Measurements from ENCODE around the gene ST6GALNAC4. TPM values are rescaled to one million over a fixed set of nuclear protein-coding genes. Genes with fewer than 3 reads are reported as not detected.

The ST6GALNAC4 gene
- total and polyA plus RNA-seq, 9 of the 15 experiments (the other 6 are each of a cell fraction or from before 2014, with no cell fraction given) = 2.6 to 43.1 (median 15.4) TPM

GRCh38 chr9:127869310-127870152, 47.3 kb downstream of the ST6GALNAC4 start (continued):
- TF ChIP-seq RERE (CRISPR knock-in tag; IDR thresholded peaks at IDR 0.05; ENCODE audit: borderline replicate concordance) (no peak), ZNF143 (CRISPR knock-in tag; IDR thresholded peaks at IDR 0.05) (no peak), RBM22 (IDR thresholded peaks at IDR 0.05; ENCODE audit: low read depth, low read length, poor library complexity, severe bottlenecking) (no peak), TFAP4 (CRISPR knock-in tag; IDR thresholded peaks at IDR 0.05; ENCODE audit: borderline replicate concordance) (peak; percentile 88), ZKSCAN1 (IDR thresholded peaks at IDR 0.05; ENCODE audit: low read depth, low read length) (peak; percentile 96), SNRNP70 (optimal IDR thresholded peaks at IDR 0.05; ENCODE audit: low read depth, low read length) (no peak), ELF2 (CRISPR knock-in tag; IDR thresholded peaks at IDR 0.05) (peak; percentile 45; the same call in 1 of the 2 replicates), ZNF263 (CRISPR knock-in tag; IDR thresholded peaks at IDR 0.05; ENCODE audit: borderline replicate concordance) (peak; percentile 36; the same call in 1 of the 2 replicates), DIDO1 (tag; IDR thresholded peaks at IDR 0.05; ENCODE audit: low read depth) (no peak), OTX1 (CRISPR knock-in tag; IDR thresholded peaks at IDR 0.05) (no peak), ZNF76 (CRISPR knock-in tag; IDR thresholded peaks at IDR 0.05; ENCODE audit: borderline replicate concordance) (no peak), CUX1 (CRISPR knock-in tag; IDR thresholded peaks at IDR 0.05) (no peak), MCM2 (IDR thresholded peaks at IDR 0.05; ENCODE audit: low read depth) (no peak), MLX (CRISPR knock-in tag; conservative IDR thresholded peaks at IDR 0.05) (no peak)
